Measurements from ENCODE around the gene TMEM170A.
"Not testable (repeated sequence)": the region's sequence is repeated elsewhere in the genome, so short reads cannot be mapped to it uniquely, and the experiment has no call there.

TMEM170A gene

GRCh38 chr16:75481475-75481874 is 17.0 kb upstream of the TMEM170A start:
- no peak for DNase-seq (ENCODE audit: low read depth)

- no peak for DNase-seq (ENCODE audit: low read depth)
Measured at GRCh38 chr16:75479421-75479990, 15.0 kb upstream of the TMEM170A start.

- DNase-seq (ENCODE audit: low read depth) = no peak
Measured at GRCh38 chr16:75478480-75479345, 14.2 kb upstream of the TMEM170A start.

- DNase-seq (ENCODE audit: low read depth) = no peak
Measured at GRCh38 chr16:75477680-75478473, 13.4 kb upstream of the TMEM170A start.

- no peak for DNase-seq (ENCODE audit: low read depth)
Measured at GRCh38 chr16:75476817-75477216, 12.3 kb upstream of the TMEM170A start.

- no peak for DNase-seq (ENCODE audit: low read depth)
Measured at GRCh38 chr16:75475420-75475847, 10.9 kb upstream of the TMEM170A start.

GRCh38 chr16:75472908-75473877 is 8.7 kb upstream of the TMEM170A start:
- no peak for DNase-seq (ENCODE audit: low read depth)

GRCh38 chr16:75471723-75472633 is 7.5 kb upstream of the TMEM170A start:
- DNase-seq (ENCODE audit: low read depth) = no peak

- no peak for DNase-seq (ENCODE audit: low read depth)
Measured at GRCh38 chr16:75466760-75467159, 2.3 kb upstream of the TMEM170A start.

- DNase-seq (ENCODE audit: low read depth) = peak; percentile 16
Measured at GRCh38 chr16:75463389-75464121, 934 bp downstream of the TMEM170A start.

GRCh38 chr16:75462806-75463205 is 1.7 kb downstream of the TMEM170A start:
- DNase-seq (ENCODE audit: low read depth) = no peak

GRCh38 chr16:75461575-75461974 is 2.9 kb downstream of the TMEM170A start:
- no peak for DNase-seq (ENCODE audit: low read depth)

- no peak for DNase-seq (ENCODE audit: low read depth)
Measured at GRCh38 chr16:75460446-75460845, 4.0 kb downstream of the TMEM170A start.

- DNase-seq (ENCODE audit: low read depth) = no peak
Measured at GRCh38 chr16:75459691-75460090, 4.8 kb downstream of the TMEM170A start.

GRCh38 chr16:75458439-75458838 is 6.0 kb downstream of the TMEM170A start:
- DNase-seq (ENCODE audit: low read depth) = no peak

- no peak for DNase-seq (ENCODE audit: low read depth)
Measured at GRCh38 chr16:75458029-75458428, 6.5 kb downstream of the TMEM170A start.

GRCh38 chr16:75457485-75458021 is 6.9 kb downstream of the TMEM170A start:
- no peak for DNase-seq (ENCODE audit: low read depth)

GRCh38 chr16:75456971-75457370 is 7.5 kb downstream of the TMEM170A start:
- no peak for DNase-seq (ENCODE audit: low read depth)

- not testable (repeated sequence) for DNase-seq (ENCODE audit: low read depth)
Measured at GRCh38 chr16:75456486-75456885, 8.0 kb downstream of the TMEM170A start.

Data from activated T-helper 1 cell treated with Interleukin-2 at 50 U/mL for 16 hours (primary cell).